OCI-LY3 (cell line): ENCODE results near the gene CRYZ.

Experiments
- EZH2phosphoT487 ChIP-seq: fragments of 200-600 bp; shearing (Covaris generic); IDR thresholded peaks from 2 replicates; pipeline ENCODE4 v1.6.1; 2018; ENCODE audit warnings: antibody characterized with exemption, mixed run types, low read depth
- TF ChIP-seq, protein P1 (sequence below): fragments of 200-600, 300-600 bp; sonication (generic); IDR thresholded peaks from 2 replicates; pipeline ENCODE4 v1.5.1; 2014; ENCODE audit warnings: antibody characterized with exemption, low read length, low read depth

DNA sequence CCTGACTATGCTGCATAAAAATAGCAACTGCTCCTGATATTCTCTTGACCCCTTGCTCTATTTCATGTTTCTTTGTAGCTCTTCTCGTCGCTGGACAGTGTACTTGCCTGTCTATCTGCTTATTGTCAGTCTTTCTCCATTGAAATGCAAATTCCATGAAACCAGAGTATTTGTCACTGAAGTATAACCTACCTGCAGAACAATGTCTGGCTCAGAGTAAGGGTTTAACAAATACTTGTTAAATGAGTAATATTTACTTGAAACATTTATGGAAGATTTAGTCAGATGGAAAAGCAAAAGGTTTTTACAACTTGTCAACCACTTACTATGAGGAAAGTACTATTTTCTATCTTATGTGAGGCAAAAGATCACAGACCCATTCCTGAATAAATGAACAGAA lies 39.4 kb downstream of the CRYZ start:
- TF ChIP-seq, protein P1, sequence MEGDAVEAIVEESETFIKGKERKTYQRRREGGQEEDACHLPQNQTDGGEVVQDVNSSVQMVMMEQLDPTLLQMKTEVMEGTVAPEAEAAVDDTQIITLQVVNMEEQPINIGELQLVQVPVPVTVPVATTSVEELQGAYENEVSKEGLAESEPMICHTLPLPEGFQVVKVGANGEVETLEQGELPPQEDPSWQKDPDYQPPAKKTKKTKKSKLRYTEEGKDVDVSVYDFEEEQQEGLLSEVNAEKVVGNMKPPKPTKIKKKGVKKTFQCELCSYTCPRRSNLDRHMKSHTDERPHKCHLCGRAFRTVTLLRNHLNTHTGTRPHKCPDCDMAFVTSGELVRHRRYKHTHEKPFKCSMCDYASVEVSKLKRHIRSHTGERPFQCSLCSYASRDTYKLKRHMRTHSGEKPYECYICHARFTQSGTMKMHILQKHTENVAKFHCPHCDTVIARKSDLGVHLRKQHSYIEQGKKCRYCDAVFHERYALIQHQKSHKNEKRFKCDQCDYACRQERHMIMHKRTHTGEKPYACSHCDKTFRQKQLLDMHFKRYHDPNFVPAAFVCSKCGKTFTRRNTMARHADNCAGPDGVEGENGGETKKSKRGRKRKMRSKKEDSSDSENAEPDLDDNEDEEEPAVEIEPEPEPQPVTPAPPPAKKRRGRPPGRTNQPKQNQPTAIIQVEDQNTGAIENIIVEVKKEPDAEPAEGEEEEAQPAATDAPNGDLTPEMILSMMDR, result no peak
- TF ChIP-seq EZH2phosphoT487, result no peak
